BJ (cell line): Measurements from ENCODE around the gene ITPRIPL2. TPM values are rescaled to one million over a fixed set of nuclear protein-coding genes. Genes with fewer than 3 reads are reported as not detected.

Experiments
- CTCF ChIA-PET: fragments of 350-600 bp; formaldehyde crosslinking; extraction: SDS; loops from one replicate; lab custom pipeline; 2021; ENCODE audit warnings: antibody characterized with exemption, inconsistent platforms; lab: Yijun Ruan, JAX
- POLR2A ChIA-PET: fragments of 300-600 bp; sonication (Branson Sonifier 250); formaldehyde crosslinking; extraction: SDS; loops from one replicate; lab custom pipeline; 2021; ENCODE audit warnings: antibody characterized with exemption; lab: Charles Lee
- DNase-seq: peaks from one replicate; pipeline ENCODE4 v3.0.0-alpha.2; 2011; ENCODE audit warnings: low read depth
- H3K27me3 ChIP-seq: 2 replicates; pipeline ENCODE4 v1.6.0; 2011; ENCODE audit warnings: low read length; ENCODE audit not compliant: control insufficient read depth, insufficient read depth
- H3K36me3 ChIP-seq: 2 replicates; pipeline ENCODE4 v1.5.1; 2011; ENCODE audit warnings: low read length; ENCODE audit not compliant: control insufficient read depth, insufficient read depth
- H3K4me3 ChIP-seq: 2 replicates; pipeline ENCODE4 v1.5.1; 2011; ENCODE audit warnings: low read depth, mild to moderate bottlenecking, control low read depth, low read length
- polyA plus RNA-seq: library from polyadenylated mRNA; depleted of rRNA; stranded (reverse); fragments of >200 nt; gene quantifications from 2 replicates; pipeline ENCODE4 v1.2.3, GENCODE V29; 2011
- TF ChIP-seq, protein P1 (sequence below): IDR thresholded peaks from 2 replicates; pipeline ENCODE4 v1.5.1; 2011; ENCODE audit warnings: low read depth, mild to moderate bottlenecking, control low read depth, inconsistent platforms, low read length, moderate library complexity; ENCODE audit not compliant: insufficient read depth

The ITPRIPL2 gene
- polyA plus RNA-seq, 1 experiment = 14.9 TPM

DNA sequence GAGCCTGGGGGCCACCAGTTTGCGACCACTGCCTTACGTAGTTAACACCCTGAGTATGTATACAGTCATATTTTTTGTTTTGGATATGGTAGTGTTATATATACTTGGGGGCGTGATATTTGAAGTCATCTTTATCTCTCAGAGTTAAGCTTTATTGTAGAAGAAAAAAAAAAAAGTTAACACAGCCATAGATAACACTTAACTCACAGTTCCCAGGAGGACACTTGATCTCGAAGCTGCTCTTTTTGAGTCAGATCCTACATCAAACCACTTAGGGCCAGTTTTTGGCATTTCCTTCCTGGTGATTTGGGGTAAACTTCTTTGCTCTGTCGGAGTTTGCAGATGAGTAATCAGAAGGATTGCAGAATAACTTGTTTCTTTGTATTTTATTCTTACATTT, 5.8 kb downstream of the ITPRIPL2 start:
- ChIA-PET CTCF (interaction anchor here (0.8 to 1.3 kb wide), 3 partner anchors 11 to 57 kb away, joined by 3 to 5 read pairs (median 3); no protein-coding TSS in a partner anchor), POLR2A (no interaction called here)
- Histone ChIP-seq H3K27me3 (no peaks in the 10 kb centered on the region), H3K4me3 (peak overlapping the region; percentile 54), H3K36me3 (peaks cover 10% of the 10 kb centered on the region)
- DNase-seq = peak; percentile 58
- TF ChIP-seq, protein P1, sequence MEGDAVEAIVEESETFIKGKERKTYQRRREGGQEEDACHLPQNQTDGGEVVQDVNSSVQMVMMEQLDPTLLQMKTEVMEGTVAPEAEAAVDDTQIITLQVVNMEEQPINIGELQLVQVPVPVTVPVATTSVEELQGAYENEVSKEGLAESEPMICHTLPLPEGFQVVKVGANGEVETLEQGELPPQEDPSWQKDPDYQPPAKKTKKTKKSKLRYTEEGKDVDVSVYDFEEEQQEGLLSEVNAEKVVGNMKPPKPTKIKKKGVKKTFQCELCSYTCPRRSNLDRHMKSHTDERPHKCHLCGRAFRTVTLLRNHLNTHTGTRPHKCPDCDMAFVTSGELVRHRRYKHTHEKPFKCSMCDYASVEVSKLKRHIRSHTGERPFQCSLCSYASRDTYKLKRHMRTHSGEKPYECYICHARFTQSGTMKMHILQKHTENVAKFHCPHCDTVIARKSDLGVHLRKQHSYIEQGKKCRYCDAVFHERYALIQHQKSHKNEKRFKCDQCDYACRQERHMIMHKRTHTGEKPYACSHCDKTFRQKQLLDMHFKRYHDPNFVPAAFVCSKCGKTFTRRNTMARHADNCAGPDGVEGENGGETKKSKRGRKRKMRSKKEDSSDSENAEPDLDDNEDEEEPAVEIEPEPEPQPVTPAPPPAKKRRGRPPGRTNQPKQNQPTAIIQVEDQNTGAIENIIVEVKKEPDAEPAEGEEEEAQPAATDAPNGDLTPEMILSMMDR = no peak

DNA sequence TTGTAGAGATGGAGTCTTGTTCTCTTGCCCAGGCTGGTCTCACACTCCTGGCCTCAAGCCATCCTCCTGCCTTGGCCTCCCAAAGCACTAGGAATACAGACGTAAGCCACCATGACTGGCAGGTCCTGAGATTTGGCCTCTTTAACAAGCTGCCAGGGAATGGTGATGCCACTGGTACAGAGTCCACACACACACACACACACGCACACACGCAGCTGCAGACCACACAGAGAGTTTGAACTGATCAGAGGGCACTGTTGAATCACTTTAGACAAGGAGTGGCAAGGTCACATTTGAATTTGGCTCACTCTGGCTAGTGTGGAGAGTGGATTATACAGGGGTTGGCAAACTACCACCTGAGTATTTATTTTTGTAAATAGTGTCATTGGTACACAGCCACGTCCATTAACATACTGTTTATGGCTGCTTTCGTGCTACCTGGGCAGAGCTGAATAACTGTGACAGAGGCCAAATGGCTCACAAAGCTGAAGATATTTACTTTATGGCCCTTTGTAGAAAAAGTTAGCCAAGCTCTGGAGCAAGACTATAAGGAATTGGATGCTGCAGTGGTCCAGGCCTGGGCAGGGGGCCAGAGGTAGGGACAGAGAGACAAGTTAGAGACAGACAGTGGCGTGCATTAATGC, 9.9 kb downstream of the ITPRIPL2 start:
- no peak for DNase-seq
- CTCF ChIA-PET = interaction anchor here (0.7 to 1.7 kb wide), 4 partner anchors 10 to 21 kb away, joined by 3 to 7 read pairs (median 4); partner anchors contain the start of gene ITPRIPL2
- H3K27me3 ChIP-seq = no peaks in the 10 kb centered on the region
- H3K36me3 ChIP-seq = no peaks in the 10 kb centered on the region; the same call in 1 of the 2 replicates
- TF ChIP-seq, protein P1 = no peak
- POLR2A ChIA-PET = no interaction called here
- no peak overlapping the region for H3K4me3 ChIP-seq

DNA sequence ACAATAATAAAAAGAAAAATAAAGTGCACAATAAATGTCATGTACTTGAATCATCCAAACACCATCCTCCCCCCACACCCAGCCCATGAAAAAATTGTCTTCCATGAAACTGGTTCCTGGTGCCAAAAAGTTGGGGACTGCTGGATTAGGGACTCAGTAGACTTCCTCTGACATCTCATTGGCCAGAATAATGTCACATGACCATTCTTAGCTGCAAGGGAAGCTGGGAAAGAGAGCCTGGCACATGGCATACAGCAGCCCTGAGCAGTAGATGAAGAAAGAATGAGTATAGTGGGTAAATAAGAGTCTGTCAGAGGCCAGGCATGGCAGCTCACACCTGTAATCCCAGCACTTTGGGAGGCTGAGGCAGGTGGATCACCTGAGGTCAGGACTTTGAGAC, 12.5 kb downstream of the ITPRIPL2 start:
- CTCF ChIA-PET = interaction anchor here (1.9 kb wide), 1 partner anchor 12 kb away, joined by 6 read pairs; the partner anchor contains the start of gene ITPRIPL2
- POLR2A ChIA-PET = no interaction called here
- no peaks in the 10 kb centered on the region; the same call in 1 of the 2 replicates for H3K36me3 ChIP-seq
- TF ChIP-seq, protein P1 = no peak
- no peak for DNase-seq
- H3K4me3 ChIP-seq = no peak overlapping the region
- no peaks in the 10 kb centered on the region for H3K27me3 ChIP-seq

DNA sequence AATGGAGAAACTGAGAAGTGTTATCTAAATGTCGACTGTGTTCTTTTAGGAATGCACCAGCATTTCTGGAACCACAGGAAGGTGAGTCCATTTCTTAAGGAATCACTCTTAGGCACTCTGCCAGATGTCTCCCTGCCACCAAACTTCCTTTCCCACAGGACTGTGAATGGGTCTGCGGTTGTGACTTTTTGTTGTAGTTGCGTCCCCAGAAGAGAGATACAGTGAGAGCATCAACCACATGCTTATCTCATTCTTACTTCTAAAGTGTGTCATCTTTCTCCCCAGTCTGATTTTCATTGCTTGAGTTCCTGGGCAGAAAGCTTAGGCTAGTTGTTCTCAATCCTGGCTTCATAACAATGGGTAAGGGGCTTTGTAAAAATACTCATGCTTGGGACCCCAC, 13.4 kb downstream of the ITPRIPL2 start:
- H3K27me3 ChIP-seq = no peaks in the 10 kb centered on the region
- TF ChIP-seq, protein P1 = no peak
- ChIA-PET CTCF (interaction anchor here (1.9 kb wide), 1 partner anchor 13 kb away, joined by 6 read pairs; the partner anchor contains the start of gene ITPRIPL2), POLR2A (no interaction called here)
- no peak overlapping the region for H3K4me3 ChIP-seq
- no peaks in the 10 kb centered on the region; the same call in 1 of the 2 replicates for H3K36me3 ChIP-seq
- no peak for DNase-seq

DNA sequence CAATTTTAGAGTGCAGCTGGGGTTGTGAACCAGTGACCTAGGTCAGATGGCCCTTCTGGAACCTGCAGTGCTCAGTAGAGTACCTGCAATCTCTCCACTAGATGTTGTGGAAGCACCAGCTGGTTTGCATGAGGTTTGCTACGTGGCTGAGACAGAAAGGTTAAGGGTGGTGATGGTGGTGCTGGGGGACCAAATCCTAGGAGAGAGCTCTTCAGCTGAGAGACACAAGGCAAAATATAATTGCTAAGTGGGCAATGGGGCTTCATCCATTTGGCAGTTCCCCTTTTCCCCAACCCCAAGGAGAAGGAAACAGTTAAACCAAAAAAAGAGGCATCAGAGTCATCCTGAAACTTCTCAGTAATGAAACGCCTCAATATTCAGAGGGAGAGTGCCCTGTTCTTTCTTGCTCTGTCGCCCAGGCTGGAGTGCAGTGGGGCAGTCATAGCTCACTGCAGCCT, 13.9 kb downstream of the ITPRIPL2 start:
- Histone ChIP-seq H3K4me3 (no peak overlapping the region), H3K36me3 (no peaks in the 10 kb centered on the region; the same call in 1 of the 2 replicates), H3K27me3 (no peaks in the 10 kb centered on the region)
- DNase-seq = no peak
- POLR2A ChIA-PET = no interaction called here
- CTCF ChIA-PET = no interaction called here
- TF ChIP-seq, protein P1 = no peak
